K562 (cell line): ENCODE measurements around the gene TEX54. TPM values are rescaled to one million over a fixed set of nuclear protein-coding genes. Genes with fewer than 3 reads are reported as not detected.
A peak's percentile ranks its signal among the peaks of the same experiment; 100 is the strongest.

Source experiments
- ATAC-seq: fragments of 200-7000 bp; cut with Tn5 transposase; 3 replicates; pipeline ENCODE4 v1.9.1; 2020; ENCODE audit warnings: moderate library complexity
- BruUV-seq: library from RNA; stranded (reverse); fragments of 400-500 nt; replicated peaks from 2 replicates; lab custom pipeline; 2021; lab: Mats Ljungman, UMichigan
- CTCF ChIA-PET: fragments of 300-600 bp; formaldehyde crosslinking; extraction: SDS; loops from one replicate; lab custom pipeline; 2021; ENCODE audit warnings: low intra/inter-chr PET ratio; lab: Yijun Ruan, JAX
- POLR2A ChIA-PET: fragments of 300-600, 350-650 bp; sonication (Branson Sonifier 250); formaldehyde crosslinking; extraction: SDS; loops from one replicate; lab custom pipeline; 2021; ENCODE audit warnings: antibody characterized with exemption, inconsistent platforms; lab: Yijun Ruan, JAX
- DNase-seq, 4 experiments: peaks; one replicate each; pipeline versions ENCODE4 v3.0.0 to v3.0.0-alpha.2; 2011 to 2018; ENCODE audit warnings: low spot score in 3 of 4, mixed read lengths in 3 of 4; ENCODE audit errors: extremely low read depth in 1 of 4
- FAIRE-seq: peaks from 2 replicates; lab custom pipeline; 2011; peaks lifted over from hg19 to GRCh38; lab: Jason Lieb, UNC
- H2AFZ ChIP-seq: 2 replicates; pipeline ENCODE4 v1.6.0; 2011; ENCODE audit warnings: low read depth, low read length, control low read depth, inconsistent platforms
- H3K27ac ChIP-seq: fragments of 200-600 bp; 3 replicates; pipeline ENCODE4 v1.8.0; 2011; ENCODE audit warnings: low read depth, mild to moderate bottlenecking, control low read depth, inconsistent platforms, low read length, moderate library complexity, mixed read lengths; ENCODE audit errors: extremely low read depth
- H3K27me3 ChIP-seq, 2 experiments: fragments of 300-600 bp in 1 of 2; 2 replicates in 1 of 2; 3 replicates in 1 of 2; pipeline versions ENCODE4 v1.6.0 to v1.8.0; 2011; ENCODE audit warnings: inconsistent platforms in 2 of 2, low read length in 2 of 2, mild to moderate bottlenecking in 1 of 2, mixed read lengths in 1 of 2, moderate library complexity in 1 of 2; ENCODE audit not compliant: control insufficient read depth in 2 of 2, insufficient read depth in 2 of 2
- H3K36me3 ChIP-seq: fragments of 300-600 bp; 3 replicates; pipeline ENCODE4 v1.8.0; 2011; ENCODE audit warnings: mild to moderate bottlenecking, low read length, inconsistent platforms; ENCODE audit not compliant: control insufficient read depth, insufficient read depth
- H3K4me1 ChIP-seq, 2 experiments: fragments of 200-600 bp in 1 of 2; replicated peaks in 1 of 2; 2 replicates in 1 of 2; 3 replicates in 1 of 2; pipeline versions ENCODE4 v1.5.1 to v1.8.0; 2011; ENCODE audit warnings: inconsistent platforms in 2 of 2, low read length in 2 of 2, mild to moderate bottlenecking in 1 of 2, mixed read lengths in 1 of 2, moderate library complexity in 1 of 2; ENCODE audit not compliant: control insufficient read depth in 2 of 2, insufficient read depth in 2 of 2
- H3K4me2 ChIP-seq: 2 replicates; pipeline ENCODE4 v1.6.1; 2011; ENCODE audit warnings: low read length, control low read depth, inconsistent platforms, mixed read lengths; ENCODE audit not compliant: insufficient read depth
- H3K4me3 ChIP-seq: fragments of 200-600 bp; sonication (generic), shearing (Covaris generic); 2 replicates; pipeline ENCODE4 v1.5.1; 2016; ENCODE audit warnings: control low read depth, inconsistent platforms
- H3K79me2 ChIP-seq: fragments of 200-600 bp; 3 replicates; pipeline ENCODE4 v1.8.0; 2011; ENCODE audit warnings: low read length, inconsistent platforms; ENCODE audit not compliant: control insufficient read depth, insufficient read depth
- H3K9ac ChIP-seq, 2 experiments: 2 replicates each; pipeline versions ENCODE4 v1.6.0 to v1.6.1; 2011; ENCODE audit warnings: low read depth in 2 of 2, low read length in 2 of 2, control low read depth in 1 of 2, inconsistent platforms in 1 of 2, mild to moderate bottlenecking in 1 of 2, mixed read lengths in 1 of 2; ENCODE audit not compliant: insufficient read depth in 1 of 2
- H3K9me1 ChIP-seq: one replicate; pipeline ENCODE4 v1.6.0; 2011; ENCODE audit warnings: inconsistent platforms, mild to moderate bottlenecking, low read length, moderate library complexity; ENCODE audit not compliant: control insufficient read depth, insufficient read depth
- H3K9me3 ChIP-seq: replicated peaks from 2 replicates; pipeline ENCODE4 v1.5.1; 2011; ENCODE audit warnings: low read depth, low read length, inconsistent platforms; ENCODE audit not compliant: control insufficient read depth, insufficient read depth
- H4K20me1 ChIP-seq: replicated peaks from 2 replicates; pipeline ENCODE4 v1.6.1; 2011; ENCODE audit warnings: low read length, inconsistent platforms, mixed read lengths; ENCODE audit not compliant: control insufficient read depth, insufficient read depth
- ARID4B ChIP-seq: sonication (generic); formaldehyde crosslinking; IDR thresholded peaks from 2 replicates; pipeline ENCODE4 v1.8.0; 2022; ENCODE audit warnings: mild to moderate bottlenecking, missing genetic modification reagents
- DNMT1 ChIP-seq: fragments of 450-650 bp; IDR thresholded peaks from 2 replicates; pipeline ENCODE4 v1.6.1; 2016; ENCODE audit warnings: antibody characterized with exemption, mild to moderate bottlenecking
- ETV1 ChIP-seq: fragments of 450-650 bp; conservative IDR thresholded peaks from 2 replicates; pipeline ENCODE4 v1.6.1; 2016; ENCODE audit warnings: missing genetic modification characterization, control low read depth, low read depth, missing compliant biosample characterization
- HDAC1 ChIP-seq, 2 experiments: fragments of 450-650 bp; IDR thresholded peaks; 2 replicates each; pipeline ENCODE4 v1.6.1; 2016 to 2017; ENCODE audit warnings: inconsistent platforms in 1 of 2, mild to moderate bottlenecking in 1 of 2, moderate library complexity in 1 of 2
- KLF10 ChIP-seq: fragments of 250-450 bp; sonication (Bioruptor Pico); IDR thresholded peaks from 2 replicates; pipeline ENCODE4 v1.6.1; 2021; ENCODE audit warnings: matching md5 sums
- KLF6 ChIP-seq: fragments of 250-450 bp; sonication (Bioruptor Pico); IDR thresholded peaks from 2 replicates; pipeline ENCODE4 v1.4.0; 2020; ENCODE audit warnings: mild to moderate bottlenecking, moderate library complexity, borderline replicate concordance
- NR3C1 ChIP-seq: sonication (generic); formaldehyde crosslinking; IDR thresholded peaks from 2 replicates; pipeline ENCODE4 v1.8.1; 2022; ENCODE audit warnings: missing genetic modification reagents
- RBFOX2 ChIP-seq: fragments of 200-400 bp; formaldehyde crosslinking; IDR thresholded peaks from 2 replicates; pipeline ENCODE4 v1.6.1; 2017; ENCODE audit warnings: low read depth, mild to moderate bottlenecking, low read length, moderate library complexity
- SMARCA4 ChIP-seq: fragments of 450-650 bp; IDR thresholded peaks from 2 replicates; pipeline ENCODE4 v1.6.1; 2016
- ZNF445 ChIP-seq: fragments of 250-450 bp; sonication (Bioruptor Pico); IDR thresholded peaks from 2 replicates; pipeline ENCODE4 v1.4.0; 2020; ENCODE audit warnings: low read depth, mild to moderate bottlenecking, moderate library complexity
- ZNF561 ChIP-seq: fragments of 450-650 bp; formaldehyde crosslinking; conservative IDR thresholded peaks from 2 replicates; pipeline ENCODE4 v1.4.0; 2020; ENCODE audit warnings: mild to moderate bottlenecking, moderate library complexity
- WGBS: fragments of 100-300 bp; shearing (Covaris generic); methylation state at CpG from one replicate; pipeline ENCODE4 v1.1.6; 2016; ENCODE audit warnings: low coverage, mixed read lengths; ENCODE audit not compliant: insufficient coverage; ENCODE audit errors: missing lambda C conversion rate; 5-methylcytosine and 5-hydroxymethylcytosine counted together
- in situ Hi-C: fragments of 300-500 bp; cut with MboI; formaldehyde crosslinking; loops from 4 replicates; pipeline ENCODE4 v1.15.0; 2018; ENCODE audit warnings: inconsistent platforms, mixed read lengths
- intact Hi-C: fragments of 100-400 bp; cut with micrococcal nuclease; formaldehyde crosslinking; loops from 2 replicates; pipeline ENCODE4 v1.14.2; 2022
- polyA plus RNA-seq, 8 experiments: library from polyadenylated mRNA; depleted of rRNA in 4 of 8; stranded (reverse) in 5 of 8; unstranded in 3 of 8; fragments of >200 nt; fragmentation: Nextera tagmentation in 2 of 8; fragmentation: Illumina TruSeq in 1 of 8; extraction: Ambion mirVana in 2 of 8; extraction: Trizol in 1 of 8; gene quantifications; 2 replicates each; pipeline versions ENCODE4 v1.2.1 to v1.2.3, GENCODE V29; 2011 to 2014; ENCODE audit warnings: inconsistent platforms in 1 of 8, missing spikeins in 1 of 8
- total RNA-seq, 7 experiments: library from RNA; depleted of rRNA in 6 of 7; stranded (reverse); fragments of >200 nt in 6 of 7; fragmentation: Illumina TruSeq in 2 of 7; extraction: Trizol in 2 of 7; gene quantifications; 2 replicates each; pipeline versions ENCODE4 v1.2.1 to v1.2.3, GENCODE V29; 2011 to 2021; ENCODE audit warnings: low replicate concordance in 1 of 7
- TF ChIP-seq, protein P1 (sequence below), 3 experiments: fragments of 200-800 bp in 1 of 3; sonication (Bioruptor generic) in 1 of 3; sonication (generic) in 1 of 3; formaldehyde crosslinking in 1 of 3; IDR thresholded peaks; 2 replicates each; pipeline versions ENCODE4 v1.6.1 to v1.8.0; 2016 to 2022; ENCODE audit warnings: mild to moderate bottlenecking in 2 of 3, missing compliant biosample characterization in 2 of 3, missing genetic modification characterization in 2 of 3, missing genetic modification reagents in 1 of 3
- TF ChIP-seq, protein P2 (sequence below): IDR thresholded peaks from 2 replicates; pipeline ENCODE4 v1.6.1; 2011; ENCODE audit warnings: borderline replicate concordance, low read depth, mild to moderate bottlenecking, moderate library complexity, low read length; ENCODE audit not compliant: insufficient read depth, poor library complexity, severe bottlenecking

The TEX54 gene
- total and polyA plus RNA-seq, 9 of the 15 experiments (the other 6 are each of a cell fraction or from before 2014, with no cell fraction given), result not detected

- Histone ChIP-seq H3K9ac (peak overlapping the region; percentile 86 to 96), H3K27ac (peak overlapping the region; percentile 98), H3K4me1 (peaks cover 7 to 17% of the 10 kb centered on the region in 2 experiments; a peak in 4 of 5 replicates), H3K27me3 (no peaks in the 10 kb centered on the region), H3K9me3 (no peaks in the 10 kb centered on the region), H3K36me3 (peaks cover 60% of the 10 kb centered on the region), H2AFZ (peak overlapping the region; percentile 96), H3K4me3 (peak overlapping the region; percentile 94), H3K79me2 (peaks cover 51% of the 10 kb centered on the region), H3K4me2 (peak overlapping the region; percentile 98), H4K20me1 (peaks cover 5% of the 10 kb centered on the region; the same call in 1 of the 2 replicates), H3K9me1 (no peaks in the 10 kb centered on the region)
- FAIRE-seq (no peak), DNase-seq (peak in 2 of 4 experiments; percentile 42 to 48), ATAC-seq (peak; percentile 20)
- no TSS peak for BruUV-seq
- POLR2A ChIA-PET, result interaction anchor here (0.6 to 4.9 kb wide), 17 partner anchors 8 to 1948 kb away, joined by 3 to 97 read pairs (median 11); partner anchors contain the start of genes SLC3A2, WDR74 and ZBTB3
- in situ Hi-C loops, result no loop called here
- WGBS, result under 1% methylated on average over 26 of the region's 33 CpGs
- intact Hi-C loops, result loop anchor here (1.0 kb wide), 1 partner anchor 26 kb away; the partner anchor contains the start of gene NXF1
- CTCF ChIA-PET, result no interaction called here
- no peak for TF ChIP-seq RBFOX2
- no peak for TF ChIP-seq ZNF561 (CRISPR knock-in tag)
- no peak for TF ChIP-seq NR3C1
- TF ChIP-seq, protein P1, sequence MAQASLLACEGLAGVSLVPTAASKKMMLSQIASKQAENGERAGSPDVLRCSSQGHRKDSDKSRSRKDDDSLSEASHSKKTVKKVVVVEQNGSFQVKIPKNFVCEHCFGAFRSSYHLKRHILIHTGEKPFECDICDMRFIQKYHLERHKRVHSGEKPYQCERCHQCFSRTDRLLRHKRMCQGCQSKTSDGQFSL (CRISPR knock-in tag; IDR thresholded peaks at IDR 0.05), result peak; percentile 90
- TF ChIP-seq, protein P1 (tag; IDR thresholded peaks at IDR 0.05), result peak in 1 of 2 experiments; percentile 70; a peak in 2 of 4 replicates
- no peak for TF ChIP-seq KLF10 (CRISPR knock-in tag)
- no peak for TF ChIP-seq SMARCA4
- TF ChIP-seq KLF6 (CRISPR knock-in tag), result no peak
- TF ChIP-seq HDAC1 (IDR thresholded peaks at IDR 0.05), result no peak
- no peak for TF ChIP-seq DNMT1
- TF ChIP-seq ARID4B (CRISPR knock-in tag), result peak; percentile 29
- no peak for TF ChIP-seq ETV1
- TF ChIP-seq, protein P2, sequence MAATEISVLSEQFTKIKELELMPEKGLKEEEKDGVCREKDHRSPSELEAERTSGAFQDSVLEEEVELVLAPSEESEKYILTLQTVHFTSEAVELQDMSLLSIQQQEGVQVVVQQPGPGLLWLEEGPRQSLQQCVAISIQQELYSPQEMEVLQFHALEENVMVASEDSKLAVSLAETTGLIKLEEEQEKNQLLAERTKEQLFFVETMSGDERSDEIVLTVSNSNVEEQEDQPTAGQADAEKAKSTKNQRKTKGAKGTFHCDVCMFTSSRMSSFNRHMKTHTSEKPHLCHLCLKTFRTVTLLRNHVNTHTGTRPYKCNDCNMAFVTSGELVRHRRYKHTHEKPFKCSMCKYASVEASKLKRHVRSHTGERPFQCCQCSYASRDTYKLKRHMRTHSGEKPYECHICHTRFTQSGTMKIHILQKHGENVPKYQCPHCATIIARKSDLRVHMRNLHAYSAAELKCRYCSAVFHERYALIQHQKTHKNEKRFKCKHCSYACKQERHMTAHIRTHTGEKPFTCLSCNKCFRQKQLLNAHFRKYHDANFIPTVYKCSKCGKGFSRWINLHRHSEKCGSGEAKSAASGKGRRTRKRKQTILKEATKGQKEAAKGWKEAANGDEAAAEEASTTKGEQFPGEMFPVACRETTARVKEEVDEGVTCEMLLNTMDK, result no peak
- TF ChIP-seq ZNF445 (CRISPR knock-in tag), result no peak
Measured at GRCh38 chr11:62830904-62831519, 1.6 kb downstream of the TEX54 start.
